GM18867 (cell line): ENCODE measurements around the gene CFAP65.
A peak's percentile ranks its signal among the peaks of the same experiment; 100 is the strongest.

Experiments used
- ATAC-seq: cut with Tn5 transposase; IDR thresholded peaks from one replicate; pipeline ENCODE4 v1.9.1; 2021; ENCODE audit warnings: mild to moderate bottlenecking, moderate library complexity; ENCODE audit not compliant: unreplicated experiment

CFAP65 gene

GRCh38 chr2:218979846-218980734 lies 61.2 kb downstream of the CFAP65 start:
- peak; percentile 88 for ATAC-seq

GRCh38 chr2:218975060-218975777 lies 66.1 kb downstream of the CFAP65 start:
- ATAC-seq: no peak

- ATAC-seq: no peak
These were observed 70.4 kb downstream of the CFAP65 start for GRCh38 chr2:218970894-218971293.

- ATAC-seq: no peak
These were observed 77.1 kb downstream of the CFAP65 start for GRCh38 chr2:218964041-218964771.

GRCh38 chr2:218963601-218964000 lies 77.7 kb downstream of the CFAP65 start:
- no peak for ATAC-seq

GRCh38 chr2:218962859-218963492 lies 78.3 kb downstream of the CFAP65 start:
- ATAC-seq: no peak

GRCh38 chr2:218961651-218962570 lies 79.4 kb downstream of the CFAP65 start:
- no peak for ATAC-seq

GRCh38 chr2:218961229-218961628 lies 80.1 kb downstream of the CFAP65 start:
- no peak for ATAC-seq

GRCh38 chr2:218960309-218961165 lies 80.8 kb downstream of the CFAP65 start:
- ATAC-seq: no peak

GRCh38 chr2:218959761-218960308 lies 81.5 kb downstream of the CFAP65 start:
- ATAC-seq: no peak

GRCh38 chr2:218959141-218959731 lies 82.1 kb downstream of the CFAP65 start, which contains the start of gene CDK5R2:
TSS of gene CDK5R2 (plus strand) at chr2:218959666. CDS start at chr2:218959821, 155 bp downstream.
- ATAC-seq: peak; percentile 98

GRCh38 chr2:218958276-218958675 lies 83.0 kb downstream of the CFAP65 start:
- no peak for ATAC-seq

- ATAC-seq: no peak
These were observed 83.6 kb downstream of the CFAP65 start for GRCh38 chr2:218957671-218958070.

- no peak for ATAC-seq
These were observed 85.3 kb downstream of the CFAP65 start for GRCh38 chr2:218956039-218956438.

- no peak for ATAC-seq
These were observed 86.6 kb downstream of the CFAP65 start for GRCh38 chr2:218954541-218955300.

GRCh38 chr2:218953366-218953954 lies 87.9 kb downstream of the CFAP65 start:
- ATAC-seq: no peak
